GM21576 (cell line): ENCODE data around the gene CCL4.
"Not testable (repeated sequence)": the region's sequence is repeated elsewhere in the genome, so short reads cannot be mapped to it uniquely, and the experiment has no call there.

Source experiments
- ATAC-seq: cut with Tn5 transposase; IDR thresholded peaks from one replicate; pipeline ENCODE4 v1.9.1; 2021; ENCODE audit warnings: mild to moderate bottlenecking, moderate library complexity; ENCODE audit not compliant: unreplicated experiment

Gene CCL4

GRCh38 chr17:36115649-36115977, 12.0 kb downstream of the CCL4 start:
- not testable (repeated sequence) for ATAC-seq

DNA sequence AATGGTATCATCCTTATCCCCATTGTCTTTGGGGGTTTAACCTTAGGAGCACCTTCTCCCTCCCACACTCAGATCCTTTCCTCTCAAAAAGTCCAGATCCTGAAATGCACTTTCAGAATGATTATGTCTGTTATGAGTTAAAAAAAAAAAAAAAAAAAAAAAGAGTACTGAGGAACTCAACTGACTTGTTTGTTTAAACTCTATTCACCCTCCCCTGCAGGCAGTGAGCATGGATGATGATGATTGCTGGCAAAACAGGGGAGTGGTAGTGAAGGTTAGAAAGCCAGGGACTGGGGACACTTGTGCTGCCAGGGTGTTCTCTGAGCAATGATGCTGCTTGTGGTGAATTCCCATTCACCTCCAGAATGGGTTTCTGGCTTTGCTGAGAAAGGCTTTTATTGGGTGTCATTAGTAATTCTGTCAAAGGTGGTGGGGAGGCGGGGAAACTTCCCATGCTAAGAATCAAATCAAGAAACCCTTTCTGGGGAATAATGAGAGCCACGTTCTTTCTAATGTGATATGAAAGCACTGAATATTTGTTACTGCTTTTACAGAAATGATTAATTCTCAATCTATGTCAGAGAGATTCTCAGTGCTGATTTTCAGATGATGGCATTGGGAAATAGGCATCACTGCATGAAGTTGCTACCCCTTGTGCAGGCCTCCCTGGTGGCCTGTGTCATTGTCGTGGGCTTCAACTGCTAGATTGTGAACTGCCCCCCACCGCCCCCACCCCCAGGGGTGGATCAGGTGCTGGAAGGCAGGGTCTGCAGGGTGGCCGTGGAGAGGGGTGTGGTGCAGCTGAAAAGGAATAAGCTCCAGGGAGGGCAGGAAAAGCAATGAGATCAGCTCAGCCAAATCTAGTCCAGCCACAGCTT, 14.1 kb downstream of the CCL4 start:
- ATAC-seq: no peak

DNA sequence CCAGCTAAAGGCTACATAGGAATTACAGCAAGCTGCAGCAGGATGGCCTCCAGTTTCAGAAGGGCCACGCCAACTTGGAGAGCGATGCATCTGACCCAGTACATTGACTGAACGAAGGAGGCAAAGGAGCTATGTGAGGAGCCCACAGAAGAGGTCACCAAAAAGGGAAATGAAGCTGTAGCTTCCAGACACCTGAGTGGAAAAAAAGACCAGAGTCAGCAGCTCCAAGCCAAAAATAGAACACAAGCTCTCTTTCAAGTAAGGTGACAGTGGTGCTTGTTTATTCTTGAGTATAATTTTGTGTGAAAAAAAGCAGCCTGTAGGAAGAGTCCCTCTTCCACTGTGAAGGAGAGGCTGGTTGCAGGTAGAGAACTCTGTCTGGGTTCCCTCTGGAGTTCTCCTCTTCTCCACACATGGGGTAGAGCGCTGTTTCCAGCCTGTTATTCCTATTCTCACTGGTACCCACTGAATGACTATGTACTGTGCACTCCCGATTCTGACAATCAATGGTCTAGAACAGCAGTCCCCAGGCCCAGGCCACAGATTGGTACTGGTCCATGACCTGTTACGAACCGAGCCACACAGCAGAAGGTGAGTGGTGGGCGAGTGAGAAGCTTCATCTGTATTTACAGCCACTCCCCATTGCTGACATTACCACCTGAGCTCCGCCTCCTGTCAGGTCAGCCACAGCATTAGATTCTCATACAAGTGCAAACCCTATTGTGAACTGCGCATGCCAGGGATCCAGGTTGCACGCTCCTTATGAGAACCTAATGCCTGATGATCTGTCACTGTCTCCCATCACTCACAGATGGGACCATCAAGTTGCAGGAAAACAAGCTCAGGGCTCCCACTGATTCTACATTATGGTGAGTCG, 15.1 kb downstream of the CCL4 start:
- ATAC-seq: no peak

GRCh38 chr17:36120221-36120620, 16.6 kb downstream of the CCL4 start:
- ATAC-seq: no peak

DNA sequence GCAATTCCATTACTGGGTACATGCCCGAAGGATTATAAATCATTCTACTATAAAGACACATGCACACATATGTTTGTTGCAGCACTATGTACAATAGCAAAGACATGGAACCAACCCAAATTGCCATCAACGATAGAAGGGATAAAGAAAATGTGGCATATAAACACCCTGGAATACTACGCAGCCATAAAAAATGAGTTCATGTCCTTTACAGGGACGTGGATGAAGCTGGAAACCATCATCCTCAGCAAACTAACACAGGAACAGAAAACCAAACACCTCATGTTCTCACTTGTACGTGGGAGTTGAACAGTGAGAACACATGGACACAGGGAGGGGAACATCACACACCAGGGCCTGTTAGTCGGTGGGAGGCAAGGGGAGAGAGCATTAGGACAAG, 17.5 kb downstream of the CCL4 start:
- not testable (repeated sequence) for ATAC-seq

DNA sequence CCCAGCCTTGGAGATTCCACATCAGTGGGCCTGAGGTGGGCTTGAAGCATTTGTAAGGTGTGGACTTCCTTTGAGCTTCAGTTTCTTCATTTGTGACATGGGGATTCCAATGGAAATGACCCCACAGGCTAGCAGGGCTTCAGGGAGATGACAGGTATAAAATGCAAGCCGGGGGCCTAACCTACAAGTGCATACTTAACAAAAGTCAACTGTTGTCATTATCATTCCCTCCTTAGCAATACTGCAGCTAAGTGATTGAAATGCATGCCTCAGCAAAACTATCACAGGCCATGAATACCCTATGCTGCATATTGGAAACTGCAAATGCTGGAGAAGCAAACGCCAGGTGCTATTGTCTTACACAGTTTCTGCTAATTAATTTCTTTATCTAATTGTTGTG, 19.8 kb downstream of the CCL4 start:
- ATAC-seq: no peak

DNA sequence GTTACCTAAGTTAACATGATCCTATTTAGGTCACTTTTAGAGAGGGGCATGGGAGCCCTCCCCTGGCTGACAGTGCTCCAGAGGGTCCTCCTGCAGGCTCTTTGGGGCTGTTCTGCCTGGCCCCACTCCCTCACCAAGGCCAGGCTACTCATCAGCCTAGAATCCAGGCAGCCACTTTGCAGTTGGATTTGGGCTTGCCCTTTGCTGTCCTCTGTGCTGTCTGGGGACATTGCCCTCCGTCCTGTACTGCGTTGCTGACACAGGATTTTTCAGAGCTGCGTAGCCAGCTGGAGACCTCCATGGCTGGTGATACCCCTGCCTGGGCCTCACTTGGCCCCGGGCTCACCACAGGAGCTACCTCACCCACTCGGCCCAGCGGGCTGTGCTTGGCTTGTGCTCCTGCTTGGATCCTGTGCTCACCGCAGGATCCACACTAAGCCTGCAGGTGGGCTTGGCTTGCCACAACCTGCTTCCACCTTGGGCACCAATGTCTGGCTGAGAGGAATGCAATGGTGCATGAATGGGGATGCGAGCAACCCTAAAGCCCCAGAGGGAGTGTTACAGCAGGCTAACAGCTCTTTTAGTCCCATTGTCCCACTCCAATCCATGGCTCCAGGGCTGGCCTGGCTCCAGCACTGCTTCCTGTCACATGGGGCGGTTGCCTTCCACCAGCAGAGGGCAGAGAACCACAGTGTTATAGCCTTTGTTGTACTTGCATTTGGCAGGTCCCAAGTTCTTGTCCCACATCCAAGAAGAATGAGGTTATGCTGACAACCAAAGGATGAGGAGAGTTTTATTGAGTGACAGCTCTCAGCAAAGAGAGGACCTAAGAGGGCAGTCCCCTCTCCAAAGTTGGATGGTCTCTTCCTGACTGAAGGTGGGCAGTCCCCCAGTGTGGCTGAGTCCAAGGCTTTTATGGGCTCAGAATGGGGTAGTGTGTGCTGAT, 21.5 kb downstream of the CCL4 start:
- no peak for ATAC-seq

GRCh38 chr17:36127199-36127893, 23.7 kb downstream of the CCL4 start:
- ATAC-seq: peak; percentile 45

GRCh38 chr17:36127911-36128310, 24.3 kb downstream of the CCL4 start:
- ATAC-seq: no peak

GRCh38 chr17:36128411-36128978, 24.9 kb downstream of the CCL4 start:
- ATAC-seq: no peak

DNA sequence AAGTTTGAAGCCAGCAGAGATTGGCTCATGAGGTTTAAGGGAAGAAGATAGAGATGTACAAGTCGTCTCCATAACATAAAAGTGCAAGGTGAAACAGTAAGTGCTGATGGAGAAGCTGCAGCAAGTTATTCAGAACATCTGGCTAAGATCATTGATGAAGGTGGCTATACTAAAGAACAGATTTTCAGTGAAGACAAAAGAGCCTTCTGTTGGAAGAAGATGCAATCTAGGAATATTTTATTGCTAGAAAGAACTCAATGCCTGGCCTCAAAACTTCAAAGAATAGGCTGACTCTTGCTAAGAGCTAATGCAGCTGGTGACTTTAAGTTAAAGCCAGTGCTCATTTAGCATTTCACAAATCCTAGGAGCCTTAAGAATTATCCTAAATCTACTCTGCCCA, 26.0 kb downstream of the CCL4 start:
- no peak for ATAC-seq

GRCh38 chr17:36130346-36130745, 26.7 kb downstream of the CCL4 start:
- no peak for ATAC-seq

DNA sequence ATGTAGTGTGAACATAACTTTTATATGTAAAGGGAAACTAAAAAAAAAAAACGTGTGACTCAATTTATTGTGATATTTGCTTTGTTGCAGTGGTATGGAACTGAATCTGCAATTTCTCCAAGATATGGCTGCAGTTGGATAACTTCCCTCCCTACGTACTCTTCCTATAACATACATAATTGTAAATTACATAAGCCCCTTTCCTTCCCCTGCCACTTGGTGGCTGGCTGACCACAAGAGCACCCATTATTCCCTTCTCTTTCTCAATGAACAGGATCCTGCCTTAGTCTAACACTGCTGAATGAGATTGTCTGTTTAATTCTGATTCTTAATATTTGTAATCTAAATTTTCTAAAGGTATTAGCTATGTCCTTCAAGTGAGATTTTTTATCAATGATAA, 27.8 kb downstream of the CCL4 start:
- no peak for ATAC-seq

DNA sequence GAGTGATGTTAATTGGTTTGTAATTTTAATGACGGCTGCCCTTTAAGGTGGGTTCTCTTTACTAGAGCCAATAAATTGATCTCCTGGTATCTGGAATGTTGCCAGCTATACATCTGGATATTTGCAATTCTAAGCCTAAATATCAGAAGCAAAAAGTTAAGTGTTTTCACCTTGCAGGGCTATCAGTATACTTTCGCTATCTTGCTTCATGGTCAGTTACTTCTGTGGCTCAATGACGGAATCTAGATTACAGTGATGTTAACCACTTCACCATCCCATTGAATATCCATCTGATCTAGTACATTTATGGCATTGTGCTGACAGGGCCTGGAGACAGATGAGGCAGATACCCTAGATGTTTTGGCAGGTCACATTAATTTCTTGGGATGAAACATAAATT, 28.3 kb downstream of the CCL4 start:
- ATAC-seq: no peak

DNA sequence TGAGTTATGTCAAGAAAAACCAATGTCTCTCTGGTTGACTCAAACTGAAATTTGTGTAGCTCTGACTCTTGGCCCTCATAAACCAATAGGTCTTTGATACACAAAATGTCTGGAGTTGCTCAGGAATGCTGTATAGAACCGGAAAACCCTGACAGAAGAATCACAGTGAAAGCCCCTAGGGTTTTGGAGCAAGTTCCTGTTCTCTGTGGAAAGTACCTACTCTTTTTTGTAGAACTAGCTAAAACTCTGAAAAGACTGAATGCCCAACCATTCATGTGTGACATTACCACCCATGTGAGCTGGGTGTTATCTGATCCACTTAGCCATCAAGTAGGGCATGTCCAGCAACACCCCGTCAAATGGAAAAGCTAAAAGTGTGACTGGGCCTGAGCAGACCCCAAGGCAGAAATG, 28.8 kb downstream of the CCL4 start:
- no peak for ATAC-seq

DNA sequence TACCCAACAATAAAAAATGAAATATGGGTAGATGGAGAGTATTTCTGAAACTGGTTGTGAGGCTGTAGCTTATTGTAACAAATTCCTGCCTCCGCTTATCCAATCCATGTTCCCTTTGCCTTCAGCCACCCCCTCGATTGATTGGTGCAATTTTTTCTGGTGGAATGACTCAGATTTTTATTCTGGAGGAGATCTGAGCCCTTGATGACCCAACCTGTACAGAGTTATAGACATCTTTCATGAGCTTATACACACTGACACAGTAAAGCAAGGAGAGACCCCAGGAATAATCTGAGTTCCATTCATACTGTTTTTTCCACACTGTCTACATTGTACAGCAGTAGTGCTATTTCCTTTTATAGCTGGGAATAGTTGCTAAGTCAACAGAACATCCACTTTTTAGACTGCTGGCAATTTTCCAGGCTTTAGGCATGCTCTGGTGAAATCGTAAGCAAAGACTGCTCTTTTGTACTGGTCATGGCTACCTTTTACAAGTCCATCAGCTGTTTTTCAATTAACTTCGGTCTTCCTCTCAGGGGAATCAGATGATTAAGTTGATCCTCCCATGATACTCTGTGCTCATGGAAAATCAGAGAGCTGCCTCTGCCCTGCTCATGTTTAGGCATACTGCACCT, 30.1 kb downstream of the CCL4 start:
- ATAC-seq: no peak

GRCh38 chr17:36135465-36135864, 31.8 kb downstream of the CCL4 start:
- ATAC-seq: no peak

GRCh38 chr17:36136036-36136435, 32.4 kb downstream of the CCL4 start:
- no peak for ATAC-seq

DNA sequence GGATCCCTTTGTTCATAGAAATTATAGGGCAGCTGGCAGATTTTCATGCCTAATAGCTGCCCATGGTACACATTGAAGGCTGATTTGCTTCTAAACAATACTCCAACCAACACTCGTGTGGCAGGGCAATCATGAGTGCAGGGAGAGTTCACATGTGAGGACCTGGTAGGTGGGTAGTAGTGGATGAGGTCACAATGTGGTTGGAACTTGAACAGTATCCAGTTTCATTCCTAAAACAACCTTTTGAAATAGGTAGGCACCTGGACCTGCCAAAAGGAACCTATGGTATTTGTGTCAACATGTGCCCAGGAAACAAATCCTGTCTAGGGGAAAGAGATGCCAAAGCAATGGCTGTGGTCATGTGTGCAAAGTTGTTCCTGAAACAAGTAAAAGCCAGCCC, 32.8 kb downstream of the CCL4 start:
- ATAC-seq: no peak

DNA sequence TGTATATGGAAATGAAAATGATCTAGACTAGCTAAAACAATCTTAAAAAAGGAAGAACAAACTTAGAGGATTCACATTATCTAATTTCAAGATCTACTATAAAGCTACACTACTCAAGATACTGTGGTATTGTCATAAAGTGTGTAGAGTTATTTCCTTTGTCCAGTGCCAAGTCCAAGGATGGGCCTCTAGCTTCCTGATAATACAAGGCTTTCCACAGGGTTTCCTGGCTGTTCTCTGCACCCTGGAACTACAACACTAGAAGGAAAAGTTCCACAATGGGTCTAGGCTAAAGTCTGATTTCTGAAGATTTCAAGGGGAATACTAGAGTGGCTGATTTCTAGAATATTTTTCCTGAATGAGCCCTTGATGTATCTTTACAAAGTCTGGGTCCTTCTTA, 38.6 kb downstream of the CCL4 start:
- ATAC-seq: no peak
